Breast epithelium (tissue), 4 donors: ENCODE results near the gene ARHGAP10. TPM values are rescaled to one million over a fixed set of nuclear protein-coding genes. Genes with fewer than 3 reads are reported as not detected.

Experiments
- DNase-seq, 2 donors: peaks; one replicate each; pipeline ENCODE4 v3.0.0-alpha.2; 2019; ENCODE audit warnings: low spot score in 2 of 2
- H3K27ac ChIP-seq, 2 donors: fragments of 200-600 bp; sonication (generic) in 1 of 2; one replicate each; pipeline ENCODE4 v1.5.1; 2016 to 2019; ENCODE audit warnings: mild to moderate bottlenecking in 1 of 2
- H3K27me3 ChIP-seq, 2 donors: fragments of 200-600 bp; sonication (generic) in 1 of 2; one replicate each; pipeline versions ENCODE4 v1.5.1 to v1.6.0; 2017 to 2019; ENCODE audit warnings: control low read depth in 1 of 2, mild to moderate bottlenecking in 1 of 2
- H3K36me3 ChIP-seq: fragments of 200-600 bp; one replicate; pipeline ENCODE4 v1.5.1; 2019
- H3K4me1 ChIP-seq, 2 donors: fragments of 200-600 bp; sonication (generic); one replicate each; pipeline ENCODE4 v1.5.1; 2016 to 2019; ENCODE audit warnings: control low read depth in 1 of 2
- H3K4me3 ChIP-seq, 3 donors: fragments of 200-600 bp; sonication (generic); 1 replicate in 2 of 3; 2 replicates in 1 of 3; pipeline ENCODE4 v1.5.1; 2016 to 2019; ENCODE audit warnings: mild to moderate bottlenecking in 3 of 3, moderate library complexity in 2 of 3
- H3K9me3 ChIP-seq, 2 donors: fragments of 200-600 bp; sonication (generic) in 1 of 2; one replicate each; pipeline ENCODE4 v1.5.1; 2016 to 2019; ENCODE audit warnings: control low read depth in 1 of 2
- CTCF ChIP-seq, 3 donors: fragments of 450-650 bp; IDR thresholded peaks; one replicate each; pipeline ENCODE4 v1.5.1; 2016 to 2017; ENCODE audit warnings: antibody characterized with exemption in 3 of 3, mild to moderate bottlenecking in 3 of 3, moderate library complexity in 3 of 3
- POLR2A ChIP-seq: fragments of 450-650 bp; IDR thresholded peaks from one replicate; pipeline ENCODE4 v1.6.1; 2016; ENCODE audit warnings: antibody characterized with exemption, mild to moderate bottlenecking, moderate library complexity
- POLR2AphosphoS5 ChIP-seq, 3 donors: sonication (generic); formaldehyde crosslinking; IDR thresholded peaks; one replicate each; pipeline ENCODE4 v1.6.1; 2017; ENCODE audit warnings: antibody characterized with exemption in 3 of 3
- intact Hi-C: fragments of 100-400 bp; cut with DNase I; formaldehyde crosslinking; loops from one replicate; pipeline ENCODE4 v1.15.1; 2023; ENCODE audit warnings: low total_unique reads
- total RNA-seq, 3 donors: library from RNA; depleted of rRNA; stranded (reverse); fragments of >200 nt; gene quantifications; one replicate each; pipeline ENCODE4 v1.1.0, GENCODE V29; 2016

ARHGAP10 gene
- total RNA-seq, 3 donors from 2014 or later, result 49.5 to 138 (median 62.6) TPM

GRCh38 chr4:147828331-147828905, 96.5 kb downstream of the ARHGAP10 start:
- TF ChIP-seq CTCF (IDR thresholded peaks at IDR 0.05) (no peak), POLR2AphosphoS5 (IDR thresholded peaks at IDR 0.05) (no peak), POLR2A (no peak)
- H3K4me3 ChIP-seq, result no peak overlapping the region
- H3K36me3 ChIP-seq, result no peaks in the 10 kb centered on the region
- no peaks in the 10 kb centered on the region for H3K27me3 ChIP-seq
- H3K4me1 ChIP-seq, result peaks cover 0 to 13% of the 10 kb centered on the region in 2 donors
- no peaks in the 10 kb centered on the region for H3K9me3 ChIP-seq
- peak overlapping the region in 1 of 2 donors; percentile 88 for H3K27ac ChIP-seq
- intact Hi-C loops, result loop anchor here (10.0 kb wide), 1 partner anchor 94 kb away; the partner anchor contains the start of gene ARHGAP10
- no peak for DNase-seq

GRCh38 chr4:147829401-147830101, 97.7 kb downstream of the ARHGAP10 start:
- Histone ChIP-seq H3K4me3 (no peak overlapping the region), H3K36me3 (no peaks in the 10 kb centered on the region), H3K27ac (peak overlapping the region; percentile 83 to 88), H3K4me1 (peaks cover 0 to 13% of the 10 kb centered on the region in 2 donors), H3K9me3 (no peaks in the 10 kb centered on the region), H3K27me3 (no peaks in the 10 kb centered on the region)
- DNase-seq, result peak in 1 of 2 donors; percentile 74
- intact Hi-C loops, result loop anchor here (10.0 kb wide), 1 partner anchor 95 kb away; the partner anchor contains the start of gene ARHGAP10
- TF ChIP-seq CTCF (IDR thresholded peaks at IDR 0.05), result no peak
- TF ChIP-seq POLR2A, result no peak
- peak in 2 of 3 donors; percentile 47 to 72 for TF ChIP-seq POLR2AphosphoS5 (IDR thresholded peaks at IDR 0.05)

DNA sequence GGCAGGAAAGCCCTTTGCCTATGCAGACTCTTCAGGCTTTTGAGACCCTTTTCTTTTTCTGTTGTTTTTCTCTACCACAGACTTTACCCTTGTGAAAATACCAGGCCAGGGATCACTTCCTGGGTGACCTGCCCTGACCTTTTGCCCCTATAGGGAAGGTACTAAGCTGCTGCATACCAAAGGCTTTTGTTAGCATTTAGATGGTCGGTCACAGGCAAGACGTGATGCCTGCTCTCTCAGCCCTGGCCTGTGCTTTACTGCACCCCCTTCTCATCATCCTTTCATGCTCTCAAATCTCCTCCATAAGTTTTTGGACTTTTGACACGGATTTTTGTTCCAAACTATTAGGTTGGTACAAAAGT, 98.2 kb downstream of the ARHGAP10 start:
- H3K9me3 ChIP-seq, result no peaks in the 10 kb centered on the region
- peaks cover 0 to 13% of the 10 kb centered on the region in 2 donors for H3K4me1 ChIP-seq
- H3K4me3 ChIP-seq, result no peak overlapping the region
- peak overlapping the region; percentile 83 to 88 for H3K27ac ChIP-seq
- TF ChIP-seq CTCF (IDR thresholded peaks at IDR 0.05) (no peak), POLR2A (no peak), POLR2AphosphoS5 (IDR thresholded peaks at IDR 0.05) (no peak)
- no peak for DNase-seq
- H3K27me3 ChIP-seq, result no peaks in the 10 kb centered on the region
- no peaks in the 10 kb centered on the region for H3K36me3 ChIP-seq
- intact Hi-C loops, result no loop called here

- Histone ChIP-seq H3K9me3 (no peaks in the 10 kb centered on the region), H3K4me3 (no peak overlapping the region), H3K4me1 (peaks cover 0 to 13% of the 10 kb centered on the region in 2 donors), H3K36me3 (no peaks in the 10 kb centered on the region), H3K27ac (peak overlapping the region; percentile 88), H3K27me3 (no peaks in the 10 kb centered on the region)
- intact Hi-C loops, result no loop called here
- no peak for DNase-seq
- TF ChIP-seq POLR2AphosphoS5 (IDR thresholded peaks at IDR 0.05) (no peak), POLR2A (no peak), CTCF (IDR thresholded peaks at IDR 0.05) (no peak)
These were observed 99.1 kb downstream of the ARHGAP10 start for GRCh38 chr4:147830987-147831386.

GRCh38 chr4:147831551-147832171, 99.8 kb downstream of the ARHGAP10 start:
- intact Hi-C loops, result no loop called here
- no peaks in the 10 kb centered on the region for H3K36me3 ChIP-seq
- no peaks in the 10 kb centered on the region for H3K9me3 ChIP-seq
- TF ChIP-seq POLR2A (no peak), POLR2AphosphoS5 (IDR thresholded peaks at IDR 0.05) (peak; percentile 62 to 73 (median 65))
- H3K27me3 ChIP-seq, result no peaks in the 10 kb centered on the region
- peak overlapping the region in 1 of 3 donors; percentile 27 for H3K4me3 ChIP-seq
- H3K27ac ChIP-seq, result peak overlapping the region; percentile 88
- peak in 1 of 2 donors; percentile 43 for DNase-seq
- H3K4me1 ChIP-seq, result peaks cover 0 to 13% of the 10 kb centered on the region in 2 donors
